NCI-H1930 (cell line): ENCODE measurements around the gene RANBP1.

Experiments used
- DNase-seq, 2 experiments: peaks; one replicate each; lab custom pipeline; 2025; lab: John Stamatoyannopoulos, UW

The RANBP1 gene

DNA sequence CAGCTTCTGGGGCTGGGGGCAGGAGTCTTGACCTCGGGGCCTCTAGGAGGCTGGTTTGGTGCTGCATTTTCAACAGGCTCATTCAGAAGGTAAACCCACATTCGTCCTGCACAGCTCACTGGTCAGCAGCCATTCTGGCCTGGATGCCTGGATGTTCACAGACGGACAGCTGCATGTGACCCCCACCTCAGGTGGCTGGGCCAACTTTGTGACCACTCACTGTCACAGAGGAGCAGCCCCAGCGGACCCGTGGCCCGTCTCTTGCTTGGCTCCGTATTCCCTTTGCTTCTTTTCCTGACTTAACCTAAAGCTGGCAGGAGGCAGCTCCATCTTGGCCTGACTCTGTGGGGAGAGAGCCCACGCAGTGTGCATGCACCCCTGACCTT, 27.6 kb upstream of the RANBP1 start:
- DNase-seq, result no peak

DNA sequence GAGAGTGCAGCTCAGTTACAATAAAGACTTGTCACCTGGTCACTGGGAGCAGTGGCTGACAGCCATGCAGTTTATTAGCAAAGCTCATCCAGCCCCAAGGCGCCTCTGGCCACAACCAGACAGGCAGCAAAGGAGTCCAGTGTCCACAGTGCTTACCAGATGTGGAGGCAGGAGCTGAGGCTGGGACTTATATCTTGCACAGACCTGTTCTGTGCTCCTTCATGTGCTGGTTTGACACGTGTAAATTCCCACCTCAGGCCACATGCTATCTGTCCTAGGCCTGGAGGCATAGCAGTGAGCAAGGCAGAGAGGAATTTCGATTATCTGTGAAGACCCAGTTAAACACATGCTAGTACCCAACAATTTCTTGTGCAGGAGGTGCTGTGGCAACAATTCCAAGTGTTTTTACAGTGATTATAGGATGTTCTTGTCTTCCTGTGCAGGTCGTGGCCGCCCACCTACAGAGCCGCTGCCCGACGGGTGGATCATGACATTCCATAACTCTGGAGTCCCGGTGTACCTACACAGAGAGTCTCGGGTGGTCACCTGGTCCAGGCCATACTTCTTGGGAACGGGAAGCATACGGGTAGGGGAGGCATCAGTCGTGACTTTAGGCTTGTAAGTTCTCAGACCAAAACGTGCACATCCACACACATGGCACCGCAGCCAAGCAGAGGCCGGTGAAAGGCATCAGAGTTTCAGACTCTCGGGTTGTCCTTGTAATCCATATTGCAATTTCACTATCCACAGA, 26.5 kb upstream of the RANBP1 start:
- DNase-seq, result no peak

- DNase-seq, result no peak
These were observed 25.8 kb upstream of the RANBP1 start for GRCh38 chr22:20089977-20090729.

DNA sequence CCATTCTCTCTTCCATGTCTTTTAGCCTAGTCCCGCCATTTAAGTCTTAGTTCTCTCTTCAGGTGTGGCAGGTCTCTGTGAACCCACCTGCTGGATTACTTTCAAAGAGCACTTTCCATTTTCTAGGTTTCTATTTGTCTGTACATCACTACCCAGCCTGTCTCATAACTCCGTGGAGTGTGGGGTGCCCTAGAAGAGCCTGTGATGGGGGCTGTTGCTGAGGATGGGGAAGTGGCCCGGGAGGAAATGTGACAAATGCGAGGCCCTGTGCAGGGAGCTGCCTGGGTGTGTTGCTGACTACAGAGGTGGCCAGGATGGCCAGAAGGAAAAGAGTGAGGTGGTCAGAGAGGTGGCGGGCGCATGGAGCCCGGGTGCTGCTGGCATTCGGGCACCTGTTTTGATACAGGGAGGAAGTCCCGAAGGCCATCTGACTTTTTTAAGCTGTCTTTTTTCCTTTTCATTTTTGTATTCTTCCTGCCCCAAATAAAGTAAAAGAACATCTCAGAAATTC, 25.1 kb upstream of the RANBP1 start:
- no peak for DNase-seq

DNA sequence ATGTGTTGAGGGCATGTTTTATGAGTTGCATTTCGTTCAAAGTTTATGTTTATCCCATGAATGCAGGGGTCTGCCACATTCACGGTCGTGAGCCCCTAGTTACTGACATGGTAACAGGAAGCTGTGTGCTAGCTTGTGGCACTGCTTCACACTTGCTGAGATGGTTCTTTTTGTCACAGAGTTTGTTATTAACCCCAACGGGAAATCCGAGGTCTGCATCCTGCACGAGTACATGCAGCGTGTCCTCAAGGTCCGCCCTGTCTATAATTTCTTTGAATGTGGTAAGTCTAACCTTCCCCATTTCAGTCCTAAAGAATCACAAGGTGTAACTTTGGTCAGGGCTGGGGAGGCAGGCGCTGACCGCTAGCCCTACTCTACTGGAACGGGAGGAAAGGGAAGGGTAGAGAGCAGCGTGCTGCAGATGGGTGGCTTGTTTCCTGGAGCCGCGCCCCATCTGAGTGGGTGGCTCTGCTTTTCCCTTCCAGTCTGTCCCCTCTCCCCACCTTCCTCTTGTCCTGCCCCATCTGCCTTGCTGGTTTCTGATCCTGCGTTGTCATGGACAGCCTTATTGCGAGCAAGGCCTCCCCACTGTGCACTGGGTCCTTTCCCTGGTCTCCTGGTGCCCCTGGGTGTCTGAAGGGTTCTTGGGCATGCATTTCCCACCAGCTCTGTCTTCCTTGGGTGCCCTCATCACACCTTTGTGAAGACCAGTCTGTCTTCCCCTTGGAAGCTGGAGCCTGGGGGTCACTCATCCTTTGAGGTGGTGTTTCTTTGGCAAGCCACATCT, 24.0 kb upstream of the RANBP1 start:
- no peak for DNase-seq

DNA sequence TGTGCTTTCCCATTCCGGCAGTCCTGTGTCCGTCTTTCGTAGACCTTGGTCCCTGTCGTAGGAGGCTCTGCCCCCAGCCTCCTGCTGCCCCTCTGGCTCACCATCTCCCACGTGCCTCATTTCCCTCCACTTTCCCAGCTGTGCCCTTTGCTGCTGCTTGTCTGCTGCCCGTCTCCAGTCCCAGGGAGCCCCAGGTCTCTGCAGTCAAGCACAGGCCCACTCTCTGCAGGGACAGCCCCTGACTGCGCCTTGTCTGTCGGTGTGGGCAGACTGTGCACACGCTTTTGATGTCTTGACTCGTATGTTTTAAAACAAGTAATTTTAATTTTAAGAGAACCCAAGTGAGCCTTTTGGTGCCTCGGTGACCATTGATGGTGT, 23.4 kb upstream of the RANBP1 start:
- DNase-seq, result no peak

GRCh38 chr22:20093418-20094196, 22.3 kb upstream of the RANBP1 start:
- DNase-seq, result no peak

GRCh38 chr22:20094197-20094807, 21.6 kb upstream of the RANBP1 start:
- DNase-seq, result no peak

GRCh38 chr22:20095521-20095920, 20.4 kb upstream of the RANBP1 start:
- no peak for DNase-seq

DNA sequence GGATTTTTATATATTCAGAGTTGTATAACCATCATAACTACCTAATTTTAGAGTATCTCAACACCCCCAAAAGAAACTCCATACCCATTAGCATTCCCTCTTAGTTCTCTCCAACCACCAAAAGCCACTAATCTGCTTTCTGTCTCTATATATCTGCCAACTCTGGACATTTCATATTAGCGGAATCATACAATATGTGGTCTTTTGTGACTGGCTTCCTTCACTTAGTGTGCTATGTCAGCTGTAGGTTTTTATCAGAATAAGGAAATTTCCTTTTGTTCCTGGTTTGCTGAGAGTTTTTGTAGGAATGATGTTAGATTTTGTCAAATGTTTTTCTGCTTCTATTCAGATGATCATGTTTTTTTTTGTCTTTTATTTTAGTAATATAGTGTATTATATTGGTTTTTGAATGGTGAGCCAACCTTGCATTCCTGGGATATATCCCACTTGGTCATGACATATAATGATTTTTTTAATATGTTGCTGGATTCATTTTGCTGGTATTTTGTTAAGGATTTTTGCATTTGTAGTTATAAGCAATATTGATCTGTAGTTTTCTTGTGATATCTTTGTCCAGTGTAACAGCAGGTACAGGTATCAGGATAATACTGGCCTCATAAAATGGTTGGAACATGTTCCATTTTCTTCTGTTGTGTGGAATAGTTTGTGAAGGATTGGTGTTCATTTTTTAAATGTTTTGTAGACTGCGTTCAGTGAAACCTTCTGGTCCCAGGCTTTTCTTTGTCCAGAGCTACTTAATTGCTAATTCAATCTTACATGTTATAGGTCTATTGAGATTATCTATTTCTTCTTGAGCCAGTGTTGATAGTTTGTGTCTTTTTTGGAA, 19.1 kb upstream of the RANBP1 start:
- DNase-seq, result no peak

GRCh38 chr22:20099099-20099711, 16.7 kb upstream of the RANBP1 start:
- DNase-seq, result no peak

GRCh38 chr22:20101638-20102037, 14.3 kb upstream of the RANBP1 start:
- DNase-seq, result no peak

GRCh38 chr22:20102203-20102780, 13.6 kb upstream of the RANBP1 start:
- no peak for DNase-seq

GRCh38 chr22:20105456-20106204, 10.3 kb upstream of the RANBP1 start:
- DNase-seq, result no peak

- no peak for DNase-seq
These were observed 9.6 kb upstream of the RANBP1 start for GRCh38 chr22:20106205-20106848.

DNA sequence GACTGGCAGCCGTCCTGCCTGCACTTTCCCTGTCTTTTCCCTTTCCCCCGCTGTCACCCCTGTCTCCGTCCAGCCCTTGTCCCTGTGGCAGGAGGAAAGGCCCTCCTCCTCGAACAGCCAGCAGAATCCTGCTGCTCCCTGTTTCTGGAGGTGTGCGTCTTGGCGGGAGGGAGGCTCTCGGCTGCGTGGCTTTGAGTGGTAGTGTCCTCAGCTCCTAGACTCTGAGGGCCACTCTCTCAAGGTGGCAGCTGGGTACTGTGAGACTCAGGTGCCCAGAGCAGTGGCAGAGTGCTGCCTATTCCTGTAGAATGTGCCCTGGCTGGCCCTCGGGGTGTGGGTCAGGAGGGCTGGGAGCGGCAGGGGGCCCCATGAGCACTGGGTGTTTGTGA, 9.1 kb upstream of the RANBP1 start:
- DNase-seq, result no peak

DNA sequence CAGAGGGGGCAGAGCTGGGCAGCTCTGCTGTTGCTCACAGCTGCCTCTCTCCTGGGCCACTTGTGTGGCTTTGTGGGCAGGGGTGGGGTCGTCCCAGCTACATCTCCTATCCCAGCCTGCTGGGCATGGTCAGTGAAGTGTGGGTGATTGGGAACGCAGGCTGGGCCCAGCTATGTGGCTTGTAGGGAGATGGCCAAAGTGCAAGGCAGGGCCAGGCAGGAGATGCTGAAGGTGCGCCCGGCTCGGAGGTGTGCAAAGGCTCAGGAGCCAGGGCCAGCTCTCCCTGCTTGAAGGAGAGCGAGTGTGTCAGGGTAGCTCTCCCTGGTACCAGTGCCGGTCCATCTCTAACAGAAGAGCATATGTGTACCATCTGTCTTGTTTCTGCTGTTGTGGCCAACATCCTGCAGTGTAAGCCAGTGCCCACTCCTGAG, 8.4 kb upstream of the RANBP1 start:
- DNase-seq, result no peak
